Suprapubic skin (tissue), 4 donors: ENCODE measurements around the gene ZNF25.

Experiments used
- CTCF ChIP-seq, 2 donors: fragments of 200-600 bp in 1 of 2; fragments of 450-650 bp in 1 of 2; sonication (generic) in 1 of 2; IDR thresholded peaks; one replicate each; pipeline ENCODE4 v1.5.1; 2016 to 2019; ENCODE audit warnings: antibody characterized with exemption in 2 of 2, mild to moderate bottlenecking in 1 of 2, moderate library complexity in 1 of 2
- EP300 ChIP-seq: sonication (generic); formaldehyde crosslinking; IDR thresholded peaks from one replicate; pipeline ENCODE4 v1.6.1; 2017; ENCODE audit warnings: antibody characterized with exemption
- POLR2A ChIP-seq, 2 donors: fragments of 450-650 bp; IDR thresholded peaks; one replicate each; pipeline ENCODE4 v1.6.1; 2017; ENCODE audit warnings: antibody characterized with exemption in 2 of 2, mild to moderate bottlenecking in 2 of 2, moderate library complexity in 2 of 2
- POLR2AphosphoS5 ChIP-seq, 3 donors: sonication (generic); formaldehyde crosslinking; IDR thresholded peaks; one replicate each; pipeline ENCODE4 v1.6.1; 2017; ENCODE audit warnings: antibody characterized with exemption in 3 of 3

- TF ChIP-seq CTCF (IDR thresholded peaks at IDR 0.05) (no peak), EP300 (no peak), POLR2AphosphoS5 (IDR thresholded peaks at IDR 0.05) (no peak), POLR2A (IDR thresholded peaks at IDR 0.05) (no peak)
These were observed 15.8 kb downstream of the ZNF25 start for GRCh38 chr10:37960591-37961137.
